ENCODE measurements around the gene ENTPD6. TPM values are rescaled to one million over a fixed set of nuclear protein-coding genes. Genes with fewer than 3 reads are reported as not detected.

The ENTPD6 gene
- total RNA-seq, 1 donor from 2014 or later = 44.4 TPM

DNA sequence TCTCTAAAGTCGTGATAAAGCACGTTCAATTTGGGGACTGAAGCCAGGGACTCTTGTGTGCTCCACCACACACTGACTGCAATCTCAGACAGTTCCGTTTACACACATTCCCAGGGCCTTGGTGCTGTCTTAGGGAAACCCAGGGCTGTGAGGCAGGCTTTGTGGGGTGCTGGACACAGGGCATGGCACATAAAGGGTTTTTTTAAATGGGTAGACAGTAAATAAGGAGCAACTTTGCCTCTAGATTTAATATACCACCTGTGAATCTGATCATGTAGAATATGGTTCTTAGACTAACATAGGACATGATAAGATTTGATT lies 2.3 kb downstream of the ENTPD6 start:
- TF ChIP-seq, protein P1, sequence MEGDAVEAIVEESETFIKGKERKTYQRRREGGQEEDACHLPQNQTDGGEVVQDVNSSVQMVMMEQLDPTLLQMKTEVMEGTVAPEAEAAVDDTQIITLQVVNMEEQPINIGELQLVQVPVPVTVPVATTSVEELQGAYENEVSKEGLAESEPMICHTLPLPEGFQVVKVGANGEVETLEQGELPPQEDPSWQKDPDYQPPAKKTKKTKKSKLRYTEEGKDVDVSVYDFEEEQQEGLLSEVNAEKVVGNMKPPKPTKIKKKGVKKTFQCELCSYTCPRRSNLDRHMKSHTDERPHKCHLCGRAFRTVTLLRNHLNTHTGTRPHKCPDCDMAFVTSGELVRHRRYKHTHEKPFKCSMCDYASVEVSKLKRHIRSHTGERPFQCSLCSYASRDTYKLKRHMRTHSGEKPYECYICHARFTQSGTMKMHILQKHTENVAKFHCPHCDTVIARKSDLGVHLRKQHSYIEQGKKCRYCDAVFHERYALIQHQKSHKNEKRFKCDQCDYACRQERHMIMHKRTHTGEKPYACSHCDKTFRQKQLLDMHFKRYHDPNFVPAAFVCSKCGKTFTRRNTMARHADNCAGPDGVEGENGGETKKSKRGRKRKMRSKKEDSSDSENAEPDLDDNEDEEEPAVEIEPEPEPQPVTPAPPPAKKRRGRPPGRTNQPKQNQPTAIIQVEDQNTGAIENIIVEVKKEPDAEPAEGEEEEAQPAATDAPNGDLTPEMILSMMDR (IDR thresholded peaks at IDR 0.05) = no peak
- H3K27ac Mint-ChIP-seq = no peak overlapping the region
- peaks cover 20% of the 10 kb centered on the region for H3K4me1 Mint-ChIP-seq
- no peaks in the 10 kb centered on the region for H3K27me3 Mint-ChIP-seq
- ChIA-PET CTCF (no interaction called here), POLR2A (no interaction called here)
- intact Hi-C loops (cut with micrococcal nuclease) = loop anchor here (5.0 kb wide), 1 partner anchor 424 kb away; the partner anchor contains the start of gene NANP
- no peak for DNase-seq
- no peaks in the 10 kb centered on the region for H3K9me3 Mint-ChIP-seq
- H3K4me3 Mint-ChIP-seq = peak overlapping the region; percentile 90
- no peak for ATAC-seq (ENCODE audit: low read depth)
- no peaks in the 10 kb centered on the region for H3K36me3 Mint-ChIP-seq (ENCODE audit: low read depth)

DNA sequence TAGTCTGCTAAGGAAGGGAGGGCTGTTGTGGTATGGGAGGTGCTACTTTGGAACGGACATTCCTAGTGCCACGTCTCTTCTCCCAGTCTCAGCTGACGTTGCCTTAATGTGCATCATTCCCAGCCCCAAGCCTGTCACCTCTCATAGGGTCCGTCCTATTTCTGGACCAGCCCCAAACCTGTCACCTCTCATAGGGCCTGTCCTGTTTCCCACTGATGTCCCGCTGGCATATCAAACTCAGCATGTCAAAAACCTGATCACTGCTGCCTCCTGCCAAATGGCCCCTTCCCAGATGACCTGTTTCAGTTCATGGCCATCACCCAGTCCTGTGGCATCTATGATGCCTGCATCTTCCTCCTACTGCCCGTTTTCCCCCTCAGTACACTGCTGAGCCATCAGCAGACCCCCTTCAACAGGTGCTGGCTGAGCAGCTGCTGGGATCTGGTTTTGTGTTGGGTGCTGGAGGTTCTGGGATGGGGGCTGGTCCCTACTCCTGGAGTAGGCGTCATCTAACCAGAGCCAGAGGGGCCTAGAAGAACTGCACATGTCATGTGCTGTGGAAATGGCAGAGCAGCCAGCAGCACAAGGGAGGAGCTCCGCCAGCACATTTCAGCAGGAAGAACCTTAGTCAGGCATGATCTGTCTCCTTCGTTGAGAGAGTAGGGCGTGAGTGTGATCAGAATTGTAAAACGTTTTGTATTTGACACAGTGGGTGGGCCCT lies 3.3 kb downstream of the ENTPD6 start:
- CTCF ChIA-PET = no interaction called here
- Mint-ChIP-seq H3K36me3 (ENCODE audit: low read depth) (no peaks in the 10 kb centered on the region), H3K4me1 (peaks cover 29% of the 10 kb centered on the region), H3K27me3 (no peaks in the 10 kb centered on the region), H3K9me3 (no peaks in the 10 kb centered on the region), H3K4me3 (no peak overlapping the region), H3K27ac (peak overlapping the region; percentile 8)
- intact Hi-C loops (cut with micrococcal nuclease) = loop anchor here (5.0 kb wide), 1 partner anchor 423 kb away; the partner anchor contains the start of gene NANP
- no peak for DNase-seq
- no peak for ATAC-seq (ENCODE audit: low read depth)
- TF ChIP-seq, protein P1 (IDR thresholded peaks at IDR 0.05) = no peak
- POLR2A ChIA-PET = no interaction called here

DNA sequence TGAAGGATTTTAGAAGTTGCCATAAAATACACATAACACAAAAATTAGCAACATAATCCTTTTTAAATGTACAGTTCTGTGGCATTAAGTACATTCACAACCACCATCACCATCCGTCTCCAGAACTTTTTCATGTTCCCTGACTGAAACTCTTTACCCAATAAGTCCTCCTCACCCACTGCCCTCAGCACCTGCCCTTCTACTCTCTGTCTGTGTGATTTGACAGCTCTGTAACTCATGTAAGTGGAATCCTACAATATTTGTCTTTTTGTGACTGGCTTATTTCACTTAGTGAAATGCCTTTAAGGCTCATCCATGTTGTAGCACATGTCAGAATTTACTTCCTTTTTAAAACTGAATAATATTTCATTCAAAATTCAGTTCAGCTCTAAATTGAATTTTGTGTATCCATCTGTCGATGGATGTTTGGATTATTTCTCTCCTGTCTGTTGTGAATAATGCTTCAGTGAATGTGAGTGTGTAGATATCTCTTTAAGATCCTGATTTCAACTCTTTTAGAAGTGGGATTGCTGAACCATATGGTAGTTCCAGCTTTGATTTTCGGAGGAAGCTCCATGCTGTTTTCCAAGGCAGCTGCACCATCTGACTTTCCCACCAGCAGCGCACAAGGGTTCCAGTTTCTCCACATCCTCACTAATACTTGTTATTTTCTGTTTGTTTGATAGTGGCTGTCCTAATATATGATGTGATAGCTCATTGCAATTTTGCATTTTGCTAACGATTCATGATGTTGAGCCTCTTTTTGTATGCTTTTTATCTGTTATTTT lies 4.2 kb downstream of the ENTPD6 start:
- H3K27ac Mint-ChIP-seq = no peak overlapping the region
- ChIA-PET CTCF (no interaction called here), POLR2A (no interaction called here)
- H3K4me3 Mint-ChIP-seq = no peak overlapping the region
- H3K36me3 Mint-ChIP-seq (ENCODE audit: low read depth) = no peaks in the 10 kb centered on the region
- peaks cover 36% of the 10 kb centered on the region for H3K4me1 Mint-ChIP-seq
- TF ChIP-seq, protein P1 (IDR thresholded peaks at IDR 0.05) = no peak
- H3K9me3 Mint-ChIP-seq = no peaks in the 10 kb centered on the region
- no peak for ATAC-seq (ENCODE audit: low read depth)
- no peaks in the 10 kb centered on the region for H3K27me3 Mint-ChIP-seq
- intact Hi-C loops (cut with micrococcal nuclease) = loop anchor here (5.0 kb wide), 1 partner anchor 423 kb away; the partner anchor contains the start of gene NANP
- no peak for DNase-seq

DNA sequence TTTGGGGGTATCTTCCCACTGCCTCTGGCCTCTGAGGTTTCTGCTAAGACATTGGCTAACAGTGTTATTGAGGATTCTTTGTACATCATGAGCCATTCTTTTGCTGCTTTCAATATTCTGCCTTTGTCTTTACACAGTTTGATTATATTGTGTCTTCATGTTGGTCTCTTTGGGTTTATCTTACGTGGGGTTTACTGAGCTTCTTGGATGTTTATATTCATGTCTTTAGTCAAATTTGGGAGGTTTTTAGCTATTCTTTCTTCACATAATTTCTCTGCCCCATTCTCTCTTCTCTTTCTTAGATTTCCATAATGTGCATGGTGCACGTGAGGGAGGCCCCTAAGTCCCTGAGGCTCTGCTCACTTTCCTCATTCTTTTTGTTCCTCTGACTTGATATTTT lies 7.6 kb downstream of the ENTPD6 start:
- no peak overlapping the region for H3K27ac Mint-ChIP-seq
- DNase-seq = no peak
- ChIA-PET CTCF (no interaction called here), POLR2A (interaction anchor here (0.6 to 1.8 kb wide), 3 partner anchors 8 to 162 kb away, joined by 3 to 9 read pairs (median 6); partner anchors contain the start of genes ENTPD6 and PYGB)
- TF ChIP-seq, protein P1 (IDR thresholded peaks at IDR 0.05) = no peak
- no peaks in the 10 kb centered on the region for H3K9me3 Mint-ChIP-seq
- no peak for ATAC-seq (ENCODE audit: low read depth)
- intact Hi-C loops (cut with micrococcal nuclease) = no loop called here
- no peaks in the 10 kb centered on the region for H3K36me3 Mint-ChIP-seq (ENCODE audit: low read depth)
- no peaks in the 10 kb centered on the region for H3K27me3 Mint-ChIP-seq
- no peak overlapping the region for H3K4me3 Mint-ChIP-seq
- peaks cover 20% of the 10 kb centered on the region for H3K4me1 Mint-ChIP-seq

DNA sequence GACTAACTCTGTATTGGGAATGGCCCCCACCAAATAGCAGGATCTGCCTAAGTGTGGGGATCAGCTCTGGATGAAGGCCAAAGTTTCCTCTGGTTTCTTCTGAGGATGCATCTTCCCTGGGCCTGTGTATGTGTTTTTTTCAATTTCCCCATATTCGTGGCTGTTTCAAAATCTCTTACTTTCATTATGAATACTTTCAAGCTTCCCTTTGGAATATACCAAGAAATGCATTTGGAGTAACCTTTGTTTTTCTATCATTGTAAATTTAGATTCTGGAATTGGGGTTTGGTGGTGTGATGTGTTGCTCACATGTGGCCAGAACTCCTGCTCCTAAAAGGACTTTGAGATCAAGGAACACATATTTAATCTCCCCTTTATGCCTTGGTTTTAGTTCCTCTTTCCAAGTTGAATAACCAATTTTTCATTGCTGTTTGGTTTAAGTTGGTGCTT lies 8.4 kb downstream of the ENTPD6 start:
- ChIA-PET POLR2A (interaction anchor here (1.7 to 1.8 kb wide), 2 partner anchors 9 to 44 kb away, joined by 6 to 9 read pairs; partner anchors contain the start of genes ENTPD6 and PYGB), CTCF (interaction anchor here (1.2 kb wide), 1 partner anchor 44 kb away, joined by 3 read pairs; the partner anchor contains the start of gene PYGB)
- Mint-ChIP-seq H3K36me3 (ENCODE audit: low read depth) (no peaks in the 10 kb centered on the region), H3K4me3 (peak overlapping the region; percentile 67), H3K27ac (peak overlapping the region; percentile 44), H3K27me3 (no peaks in the 10 kb centered on the region), H3K4me1 (peaks cover 20% of the 10 kb centered on the region), H3K9me3 (no peaks in the 10 kb centered on the region)
- intact Hi-C loops (cut with micrococcal nuclease) = no loop called here
- DNase-seq (no peak), ATAC-seq (ENCODE audit: low read depth) (peak; percentile 37)
- TF ChIP-seq, protein P1 (IDR thresholded peaks at IDR 0.05) = no peak

All from activated B cell treated with CpG ODN at 0.5 μM for 24 hours (primary cell).